Omental fat pad (tissue), 4 donors: Measurements from ENCODE around the gene GPX1. TPM values are rescaled to one million over a fixed set of nuclear protein-coding genes. Genes with fewer than 3 reads are reported as not detected.

Experiments
- ATAC-seq: fragments of 150-250 bp; one replicate; pipeline ENCODE4 v1.9.1; 2016; ENCODE audit warnings: mild to moderate bottlenecking, moderate library complexity; ENCODE audit not compliant: low FRiP score
- DNase-seq: peaks from one replicate; pipeline ENCODE4 v3.0.0-alpha.2; 2019; ENCODE audit warnings: low spot score
- CTCF ChIP-seq, 3 donors: fragments of 450-650 bp; IDR thresholded peaks; one replicate each; pipeline ENCODE4 v1.5.1; 2016 to 2017; ENCODE audit warnings: antibody characterized with exemption in 3 of 3, mild to moderate bottlenecking in 3 of 3, moderate library complexity in 2 of 3
- total RNA-seq, 4 donors: library from RNA; depleted of rRNA; stranded (reverse); fragments of >200 nt; gene quantifications; one replicate each; pipeline ENCODE4 v1.1.0, GENCODE V29; 2016

The GPX1 gene
- total RNA-seq, 4 donors from 2014 or later, result 318 to 730 (median 464) TPM

- ATAC-seq (no peak), DNase-seq (no peak)
- no peak for TF ChIP-seq CTCF (IDR thresholded peaks at IDR 0.05)
Observed at GRCh38 chr3:49389297-49389696, 31.1 kb upstream of the GPX1 start.

GRCh38 chr3:49388289-49388820 is 30.2 kb upstream of the GPX1 start:
- DNase-seq (no peak), ATAC-seq (no peak)
- no peak for TF ChIP-seq CTCF (IDR thresholded peaks at IDR 0.05)

GRCh38 chr3:49387721-49388120 is 29.6 kb upstream of the GPX1 start:
- ATAC-seq, result no peak
- no peak for DNase-seq
- TF ChIP-seq CTCF (IDR thresholded peaks at IDR 0.05), result no peak

GRCh38 chr3:49386056-49386756 is 28.1 kb upstream of the GPX1 start:
- ATAC-seq (no peak), DNase-seq (no peak)

GRCh38 chr3:49385617-49386016 is 27.5 kb upstream of the GPX1 start:
- TF ChIP-seq CTCF (IDR thresholded peaks at IDR 0.05), result no peak
- no peak for ATAC-seq
- DNase-seq, result no peak

More at GRCh38 chr3:49386056-49386756, 28.1 kb upstream of the GPX1 start:
- TF ChIP-seq CTCF (IDR thresholded peaks at IDR 0.05), result no peak

GRCh38 chr3:49383387-49383786 is 25.2 kb upstream of the GPX1 start:
- DNase-seq, result no peak
- no peak for TF ChIP-seq CTCF (IDR thresholded peaks at IDR 0.05)
- no peak for ATAC-seq
